Liver (tissue), 3 donors: ENCODE data around the gene GRB14.

Source experiments
- GABPA ChIP-seq, 2 donors: IDR thresholded peaks in 1 of 2; conservative IDR thresholded peaks in 1 of 2; 2 replicates each; pipeline ENCODE4 v1.6.1; 2016; ENCODE audit warnings: antibody characterized with exemption in 2 of 2, mild to moderate bottlenecking in 1 of 2, moderate library complexity in 1 of 2
- HNF4A ChIP-seq, 2 donors: conservative IDR thresholded peaks; 2 replicates each; pipeline ENCODE4 v1.6.1; 2016; ENCODE audit warnings: antibody characterized with exemption in 2 of 2, mild to moderate bottlenecking in 2 of 2
- JUND ChIP-seq, 2 donors: IDR thresholded peaks; 2 replicates each; pipeline ENCODE4 v1.6.1; 2016; ENCODE audit warnings: antibody characterized with exemption in 2 of 2
- RAD21 ChIP-seq, 2 donors: IDR thresholded peaks; 2 replicates each; pipeline ENCODE4 v1.6.1; 2016; ENCODE audit warnings: antibody characterized with exemption in 2 of 2, mild to moderate bottlenecking in 2 of 2
- TAF1 ChIP-seq: conservative IDR thresholded peaks from 2 replicates; pipeline ENCODE4 v1.6.1; 2016; ENCODE audit warnings: antibody characterized with exemption, mild to moderate bottlenecking
- YY1 ChIP-seq: IDR thresholded peaks from 2 replicates; pipeline ENCODE4 v1.6.1; 2016; ENCODE audit warnings: antibody characterized with exemption, mild to moderate bottlenecking
- TF ChIP-seq, protein P1 (sequence below): fragments of 150-350 bp; IDR thresholded peaks from 2 replicates; pipeline ENCODE4 v1.5.1; 2017; ENCODE audit warnings: improper control_type of control experiment, low read depth, low read length; ENCODE audit not compliant: missing input control
- TF ChIP-seq, protein P2 (sequence below): IDR thresholded peaks from 2 replicates; pipeline ENCODE4 v1.6.1; 2016; ENCODE audit warnings: antibody characterized with exemption, mild to moderate bottlenecking
- TF ChIP-seq, protein P3 (sequence below): IDR thresholded peaks from 2 replicates; pipeline ENCODE4 v1.6.1; 2016; ENCODE audit warnings: antibody characterized with exemption
- TF ChIP-seq, protein P4 (sequence below): IDR thresholded peaks from 2 replicates; pipeline ENCODE4 v1.6.1; 2016; ENCODE audit warnings: antibody characterized with exemption
- TF ChIP-seq, protein P5 (sequence below): IDR thresholded peaks from 2 replicates; pipeline ENCODE4 v1.6.1; 2016; ENCODE audit warnings: antibody characterized with exemption
- donor health status: healthy.
- donor health status: healthy.

DNA sequence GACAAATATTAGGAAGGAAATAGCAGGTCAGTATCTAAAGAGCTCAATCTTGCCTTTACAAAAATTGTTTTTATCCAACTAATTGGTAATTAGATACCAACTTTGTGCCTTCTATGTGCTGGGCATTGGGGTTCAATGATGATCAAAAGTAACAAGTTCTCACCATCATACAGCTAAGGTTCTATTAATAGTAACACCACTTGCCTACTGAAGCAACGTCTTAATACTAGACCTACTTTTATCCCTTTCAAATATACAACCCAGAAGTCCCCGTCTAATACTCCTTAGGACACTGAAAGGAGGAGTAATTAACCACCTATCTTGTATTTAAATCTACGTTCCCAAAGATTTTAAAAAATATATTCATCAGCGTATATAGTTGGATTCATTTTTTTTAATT lies 59.3 kb downstream of the GRB14 start:
- TF ChIP-seq, protein P1, sequence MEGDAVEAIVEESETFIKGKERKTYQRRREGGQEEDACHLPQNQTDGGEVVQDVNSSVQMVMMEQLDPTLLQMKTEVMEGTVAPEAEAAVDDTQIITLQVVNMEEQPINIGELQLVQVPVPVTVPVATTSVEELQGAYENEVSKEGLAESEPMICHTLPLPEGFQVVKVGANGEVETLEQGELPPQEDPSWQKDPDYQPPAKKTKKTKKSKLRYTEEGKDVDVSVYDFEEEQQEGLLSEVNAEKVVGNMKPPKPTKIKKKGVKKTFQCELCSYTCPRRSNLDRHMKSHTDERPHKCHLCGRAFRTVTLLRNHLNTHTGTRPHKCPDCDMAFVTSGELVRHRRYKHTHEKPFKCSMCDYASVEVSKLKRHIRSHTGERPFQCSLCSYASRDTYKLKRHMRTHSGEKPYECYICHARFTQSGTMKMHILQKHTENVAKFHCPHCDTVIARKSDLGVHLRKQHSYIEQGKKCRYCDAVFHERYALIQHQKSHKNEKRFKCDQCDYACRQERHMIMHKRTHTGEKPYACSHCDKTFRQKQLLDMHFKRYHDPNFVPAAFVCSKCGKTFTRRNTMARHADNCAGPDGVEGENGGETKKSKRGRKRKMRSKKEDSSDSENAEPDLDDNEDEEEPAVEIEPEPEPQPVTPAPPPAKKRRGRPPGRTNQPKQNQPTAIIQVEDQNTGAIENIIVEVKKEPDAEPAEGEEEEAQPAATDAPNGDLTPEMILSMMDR: no peak
- TF ChIP-seq YY1: no peak
- TF ChIP-seq GABPA (IDR thresholded peaks at IDR 0.05 in 1 of 2, conservative IDR thresholded peaks at IDR 0.05 in 1 of 2): no peak
- TF ChIP-seq, protein P2, sequence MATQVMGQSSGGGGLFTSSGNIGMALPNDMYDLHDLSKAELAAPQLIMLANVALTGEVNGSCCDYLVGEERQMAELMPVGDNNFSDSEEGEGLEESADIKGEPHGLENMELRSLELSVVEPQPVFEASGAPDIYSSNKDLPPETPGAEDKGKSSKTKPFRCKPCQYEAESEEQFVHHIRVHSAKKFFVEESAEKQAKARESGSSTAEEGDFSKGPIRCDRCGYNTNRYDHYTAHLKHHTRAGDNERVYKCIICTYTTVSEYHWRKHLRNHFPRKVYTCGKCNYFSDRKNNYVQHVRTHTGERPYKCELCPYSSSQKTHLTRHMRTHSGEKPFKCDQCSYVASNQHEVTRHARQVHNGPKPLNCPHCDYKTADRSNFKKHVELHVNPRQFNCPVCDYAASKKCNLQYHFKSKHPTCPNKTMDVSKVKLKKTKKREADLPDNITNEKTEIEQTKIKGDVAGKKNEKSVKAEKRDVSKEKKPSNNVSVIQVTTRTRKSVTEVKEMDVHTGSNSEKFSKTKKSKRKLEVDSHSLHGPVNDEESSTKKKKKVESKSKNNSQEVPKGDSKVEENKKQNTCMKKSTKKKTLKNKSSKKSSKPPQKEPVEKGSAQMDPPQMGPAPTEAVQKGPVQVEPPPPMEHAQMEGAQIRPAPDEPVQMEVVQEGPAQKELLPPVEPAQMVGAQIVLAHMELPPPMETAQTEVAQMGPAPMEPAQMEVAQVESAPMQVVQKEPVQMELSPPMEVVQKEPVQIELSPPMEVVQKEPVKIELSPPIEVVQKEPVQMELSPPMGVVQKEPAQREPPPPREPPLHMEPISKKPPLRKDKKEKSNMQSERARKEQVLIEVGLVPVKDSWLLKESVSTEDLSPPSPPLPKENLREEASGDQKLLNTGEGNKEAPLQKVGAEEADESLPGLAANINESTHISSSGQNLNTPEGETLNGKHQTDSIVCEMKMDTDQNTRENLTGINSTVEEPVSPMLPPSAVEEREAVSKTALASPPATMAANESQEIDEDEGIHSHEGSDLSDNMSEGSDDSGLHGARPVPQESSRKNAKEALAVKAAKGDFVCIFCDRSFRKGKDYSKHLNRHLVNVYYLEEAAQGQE: no peak
- TF ChIP-seq, protein P3, sequence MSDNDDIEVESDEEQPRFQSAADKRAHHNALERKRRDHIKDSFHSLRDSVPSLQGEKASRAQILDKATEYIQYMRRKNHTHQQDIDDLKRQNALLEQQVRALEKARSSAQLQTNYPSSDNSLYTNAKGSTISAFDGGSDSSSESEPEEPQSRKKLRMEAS: no peak
- TF ChIP-seq, protein P4, sequence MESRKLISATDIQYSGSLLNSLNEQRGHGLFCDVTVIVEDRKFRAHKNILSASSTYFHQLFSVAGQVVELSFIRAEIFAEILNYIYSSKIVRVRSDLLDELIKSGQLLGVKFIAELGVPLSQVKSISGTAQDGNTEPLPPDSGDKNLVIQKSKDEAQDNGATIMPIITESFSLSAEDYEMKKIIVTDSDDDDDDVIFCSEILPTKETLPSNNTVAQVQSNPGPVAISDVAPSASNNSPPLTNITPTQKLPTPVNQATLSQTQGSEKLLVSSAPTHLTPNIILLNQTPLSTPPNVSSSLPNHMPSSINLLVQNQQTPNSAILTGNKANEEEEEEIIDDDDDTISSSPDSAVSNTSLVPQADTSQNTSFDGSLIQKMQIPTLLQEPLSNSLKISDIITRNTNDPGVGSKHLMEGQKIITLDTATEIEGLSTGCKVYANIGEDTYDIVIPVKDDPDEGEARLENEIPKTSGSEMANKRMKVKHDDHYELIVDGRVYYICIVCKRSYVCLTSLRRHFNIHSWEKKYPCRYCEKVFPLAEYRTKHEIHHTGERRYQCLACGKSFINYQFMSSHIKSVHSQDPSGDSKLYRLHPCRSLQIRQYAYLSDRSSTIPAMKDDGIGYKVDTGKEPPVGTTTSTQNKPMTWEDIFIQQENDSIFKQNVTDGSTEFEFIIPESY: no peak
- no peak for TF ChIP-seq TAF1
- TF ChIP-seq, protein P5, sequence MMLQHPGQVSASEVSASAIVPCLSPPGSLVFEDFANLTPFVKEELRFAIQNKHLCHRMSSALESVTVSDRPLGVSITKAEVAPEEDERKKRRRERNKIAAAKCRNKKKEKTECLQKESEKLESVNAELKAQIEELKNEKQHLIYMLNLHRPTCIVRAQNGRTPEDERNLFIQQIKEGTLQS: no peak
- no peak for TF ChIP-seq RAD21 (IDR thresholded peaks at IDR 0.05)
- no peak for TF ChIP-seq JUND (IDR thresholded peaks at IDR 0.05)
- TF ChIP-seq HNF4A (conservative IDR thresholded peaks at IDR 0.05): no peak
